SK-N-MC (cell line): ENCODE results near the gene AGR3.
A peak's percentile ranks its signal among the peaks of the same experiment; 100 is the strongest.

Source experiments
- DNase-seq: peaks from one replicate; pipeline ENCODE4 v3.0.0-alpha.2; 2011; ENCODE audit warnings: low read depth, low spot score
- H3K27ac ChIP-seq: fragments of 200-600 bp; sonication (generic); 2 replicates; pipeline ENCODE4 v1.5.1; 2016; ENCODE audit warnings: mixed run types
- H3K36me3 ChIP-seq: fragments of 200-600 bp; sonication (generic); 2 replicates; pipeline ENCODE4 v1.6.1; 2017; ENCODE audit warnings: antibody characterized with exemption, low read length, mixed read lengths; ENCODE audit not compliant: insufficient read depth
- H3K4me3 ChIP-seq: fragments of 200-600 bp; sonication (generic); 2 replicates; pipeline ENCODE4 v1.5.1; 2016
- H3K9ac ChIP-seq: fragments of 200-600 bp; sonication (generic); 2 replicates; pipeline ENCODE4 v1.8.0; 2017; ENCODE audit warnings: mixed run types, mixed read lengths; ENCODE audit not compliant: insufficient read length
- H3K9me3 ChIP-seq: fragments of 200-600 bp; sonication (generic); 2 replicates; pipeline ENCODE4 v1.6.1; 2017; ENCODE audit warnings: low read depth, mild to moderate bottlenecking, antibody characterized with exemption, low read length, moderate library complexity, mixed read lengths
- EZH2 ChIP-seq: fragments of 200-600 bp; sonication (generic); IDR thresholded peaks from one replicate; pipeline ENCODE4 v1.6.1; 2017; ENCODE audit warnings: antibody characterized with exemption
- FOXP2 ChIP-seq: optimal IDR thresholded peaks from 2 replicates; pipeline ENCODE3; 2011; ENCODE audit warnings: mild to moderate bottlenecking, moderate library complexity; ENCODE audit not compliant: insufficient read depth; ENCODE audit errors: extremely low read length, control extremely low read depth
- POLR2AphosphoS5 ChIP-seq: IDR thresholded peaks from 2 replicates; pipeline ENCODE4 v1.6.1; 2012; ENCODE audit warnings: mild to moderate bottlenecking, low read depth, low read length, borderline replicate concordance

The AGR3 gene

DNA sequence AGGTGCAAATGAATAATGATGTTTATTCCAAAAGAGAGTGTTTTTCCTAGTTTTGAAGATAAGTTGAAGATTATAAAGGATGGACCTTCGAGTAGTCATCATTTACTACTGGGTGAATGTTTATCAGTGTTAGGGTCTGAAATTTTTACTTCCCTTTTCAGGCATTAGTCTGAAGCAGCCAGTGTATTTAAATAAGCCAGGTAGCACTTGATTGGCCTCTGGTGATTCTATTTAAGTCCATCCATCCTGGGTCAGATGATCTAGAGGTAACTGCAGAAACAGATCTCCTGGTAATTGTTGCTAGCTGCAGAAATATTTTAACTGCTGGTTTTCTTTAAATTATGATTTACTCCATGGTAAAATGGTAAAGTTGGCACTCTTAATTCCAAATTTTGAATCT, 42.9 kb downstream of the AGR3 start:
- DNase-seq: no peak
- H3K27ac ChIP-seq: no peak overlapping the region
- no peaks in the 10 kb centered on the region for H3K36me3 ChIP-seq
- H3K4me3 ChIP-seq: no peak overlapping the region
- TF ChIP-seq EZH2: no peak
- no peak for TF ChIP-seq FOXP2
- no peak for TF ChIP-seq POLR2AphosphoS5
- H3K9me3 ChIP-seq: no peaks in the 10 kb centered on the region
- H3K9ac ChIP-seq: no peak overlapping the region

DNA sequence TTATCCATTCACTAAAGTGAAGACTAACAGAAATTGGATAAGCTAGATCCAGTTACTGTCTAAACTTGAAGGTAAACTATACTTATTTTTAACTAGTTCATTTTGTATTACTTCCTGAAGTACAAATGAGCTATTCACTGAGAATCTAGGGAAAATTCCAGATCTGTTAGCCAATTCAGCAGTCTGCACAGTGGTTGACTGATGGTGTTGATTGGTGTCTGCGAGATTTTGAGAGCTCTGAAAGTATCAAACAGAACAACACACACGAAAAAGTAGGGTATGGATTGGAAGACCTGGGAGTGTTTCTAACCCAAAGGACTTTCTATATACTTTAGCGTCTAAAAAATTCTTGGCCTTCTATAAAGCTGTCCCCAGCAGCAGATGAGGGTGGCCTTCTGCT, 43.4 kb downstream of the AGR3 start:
- TF ChIP-seq EZH2: no peak
- TF ChIP-seq FOXP2: no peak
- TF ChIP-seq POLR2AphosphoS5: no peak
- Histone ChIP-seq H3K4me3 (no peak overlapping the region), H3K9me3 (no peaks in the 10 kb centered on the region), H3K27ac (no peak overlapping the region), H3K36me3 (no peaks in the 10 kb centered on the region), H3K9ac (no peak overlapping the region)
- DNase-seq: no peak

DNA sequence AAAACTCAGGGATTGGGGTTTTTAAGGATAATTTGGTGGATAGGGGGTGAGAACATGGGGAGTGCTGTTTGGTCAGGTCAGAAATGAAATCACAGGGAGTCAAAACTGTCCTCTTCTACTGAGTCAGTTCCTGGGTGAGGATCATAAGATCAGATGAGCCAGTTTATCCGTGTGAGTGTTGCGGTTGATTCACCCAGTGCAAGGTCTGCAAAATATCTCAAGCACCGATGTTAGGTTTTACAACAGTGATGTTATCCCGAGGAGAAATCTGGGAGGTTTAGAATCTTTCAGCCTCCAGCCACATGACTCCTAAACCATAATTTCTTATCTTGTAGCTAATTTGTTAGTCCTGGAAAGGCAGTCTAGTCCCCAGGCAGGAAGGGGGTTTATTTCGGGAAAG, 45.3 kb downstream of the AGR3 start:
- H3K9me3 ChIP-seq: no peaks in the 10 kb centered on the region
- no peaks in the 10 kb centered on the region for H3K36me3 ChIP-seq
- H3K9ac ChIP-seq: no peak overlapping the region
- DNase-seq: no peak
- H3K4me3 ChIP-seq: no peak overlapping the region
- no peak overlapping the region for H3K27ac ChIP-seq
- TF ChIP-seq EZH2: no peak
- TF ChIP-seq POLR2AphosphoS5: no peak
- TF ChIP-seq FOXP2: no peak

- DNase-seq: no peak
- no peak overlapping the region for H3K27ac ChIP-seq
- TF ChIP-seq POLR2AphosphoS5: no peak
- no peak for TF ChIP-seq EZH2
- no peak for TF ChIP-seq FOXP2
- H3K9me3 ChIP-seq: no peaks in the 10 kb centered on the region
- H3K9ac ChIP-seq: no peak overlapping the region
- H3K4me3 ChIP-seq: no peak overlapping the region
- H3K36me3 ChIP-seq: no peaks in the 10 kb centered on the region
These were observed 48.4 kb downstream of the AGR3 start for GRCh38 chr7:16833373-16833772.

DNA sequence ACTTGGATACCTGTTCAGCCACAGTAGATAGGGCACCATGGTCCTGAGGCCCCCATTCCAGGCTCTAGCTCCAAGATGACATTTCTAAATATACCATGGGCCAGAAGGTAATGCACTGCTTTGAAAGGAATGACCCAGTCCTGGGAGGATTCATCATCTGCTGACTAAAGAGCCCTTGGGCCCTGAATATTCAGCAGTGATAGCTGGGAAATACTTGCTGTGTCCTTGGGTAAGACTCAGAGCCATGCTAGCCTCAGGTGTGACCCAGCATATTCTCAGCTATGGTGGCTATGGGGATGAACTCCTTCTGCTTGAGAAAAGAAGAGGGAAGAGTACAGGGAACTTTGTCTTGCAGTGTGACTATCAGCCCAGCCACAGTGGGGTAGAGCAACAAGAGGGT, 55.7 kb downstream of the AGR3 start:
- DNase-seq: no peak
- TF ChIP-seq EZH2 (no peak), FOXP2 (no peak), POLR2AphosphoS5 (no peak)
- H3K4me3 ChIP-seq: no peak overlapping the region
- H3K9ac ChIP-seq: no peak overlapping the region
- no peaks in the 10 kb centered on the region for H3K9me3 ChIP-seq
- no peaks in the 10 kb centered on the region for H3K36me3 ChIP-seq
- no peak overlapping the region for H3K27ac ChIP-seq

- no peak for DNase-seq
- Histone ChIP-seq H3K36me3 (no peaks in the 10 kb centered on the region), H3K27ac (no peak overlapping the region), H3K4me3 (no peak overlapping the region), H3K9me3 (no peaks in the 10 kb centered on the region), H3K9ac (no peak overlapping the region)
- no peak for TF ChIP-seq FOXP2
- TF ChIP-seq POLR2AphosphoS5: no peak
- TF ChIP-seq EZH2: no peak
These were observed 59.8 kb downstream of the AGR3 start for GRCh38 chr7:16822029-16822428.

- Histone ChIP-seq H3K27ac (no peak overlapping the region), H3K9ac (no peak overlapping the region), H3K9me3 (no peaks in the 10 kb centered on the region), H3K4me3 (no peak overlapping the region), H3K36me3 (no peaks in the 10 kb centered on the region)
- DNase-seq: no peak
- TF ChIP-seq EZH2: no peak
These were observed 63.1 kb downstream of the AGR3 start for GRCh38 chr7:16818732-16819131.

DNA sequence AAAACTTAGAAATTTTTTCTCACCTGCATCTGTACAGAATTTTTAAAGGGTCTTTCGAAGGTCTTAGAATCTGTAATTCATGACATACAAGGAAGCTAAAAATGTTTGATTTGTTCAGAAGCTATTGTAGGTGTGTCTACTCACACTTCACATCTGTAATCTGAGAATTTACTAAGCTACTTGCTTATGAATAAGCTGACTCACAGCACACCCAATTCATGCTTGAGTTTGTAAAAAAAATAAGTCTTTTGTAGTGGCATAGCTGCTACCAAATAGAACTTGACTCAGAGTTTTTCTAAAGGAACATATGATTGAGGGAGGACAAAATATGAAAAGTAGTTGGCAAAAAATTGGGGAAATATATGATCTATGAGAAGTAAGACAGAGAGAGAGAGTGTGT, 64.2 kb downstream of the AGR3 start:
- TF ChIP-seq FOXP2 (no peak), POLR2AphosphoS5 (no peak), EZH2 (no peak)
- no peaks in the 10 kb centered on the region for H3K36me3 ChIP-seq
- no peak overlapping the region for H3K9ac ChIP-seq
- H3K27ac ChIP-seq: 0 out of 2 replicates have a peak overlapping the region, but pooled peaks have one; percentile 54
- DNase-seq: no peak
- H3K4me3 ChIP-seq: no peak overlapping the region
- H3K9me3 ChIP-seq: no peaks in the 10 kb centered on the region

GRCh38 chr7:16816824-16817223, 65.0 kb downstream of the AGR3 start:
- DNase-seq: no peak
- Histone ChIP-seq H3K27ac (no peak overlapping the region), H3K9me3 (no peaks in the 10 kb centered on the region), H3K9ac (no peak overlapping the region), H3K36me3 (no peaks in the 10 kb centered on the region), H3K4me3 (no peak overlapping the region)
- TF ChIP-seq POLR2AphosphoS5: no peak

DNA sequence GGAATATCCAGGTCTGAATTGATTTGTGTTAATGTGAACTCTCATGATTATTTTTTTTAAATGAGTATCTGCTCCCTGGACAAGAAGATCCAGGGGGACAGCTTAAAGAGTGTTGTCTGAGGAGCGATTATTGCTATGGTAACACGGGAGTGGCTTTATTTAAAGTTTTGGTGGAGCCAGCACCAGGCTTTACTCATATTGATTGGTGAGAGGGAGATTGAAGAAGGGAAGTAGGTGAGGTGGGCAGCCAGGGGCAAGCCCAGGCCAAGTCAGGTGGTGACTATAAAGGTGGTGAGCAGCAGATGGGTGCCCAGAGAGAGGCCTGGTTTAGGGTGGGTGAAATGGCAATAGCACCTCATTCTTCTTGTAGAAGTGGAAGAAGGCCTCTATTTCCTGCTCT, 66.8 kb downstream of the AGR3 start:
- no peak for TF ChIP-seq POLR2AphosphoS5
- no peak for TF ChIP-seq FOXP2
- TF ChIP-seq EZH2: no peak
- no peak overlapping the region for H3K27ac ChIP-seq
- no peak overlapping the region for H3K4me3 ChIP-seq
- H3K36me3 ChIP-seq: no peaks in the 10 kb centered on the region
- no peaks in the 10 kb centered on the region for H3K9me3 ChIP-seq
- no peak overlapping the region for H3K9ac ChIP-seq
- no peak for DNase-seq
